Measurements from ENCODE around the gene NKAIN4. TPM values are rescaled to one million over a fixed set of nuclear protein-coding genes. Genes with fewer than 3 reads are reported as not detected.
A peak's percentile ranks its signal among the peaks of the same experiment; 100 is the strongest.

NKAIN4 gene
- total and polyA plus RNA-seq, 8 donors: 1.1 to 18.1 (median 7.8) TPM; not detected in 1

- intact Hi-C loops (cut with DNase I): no loop called here
- no peak overlapping the region for H3K27ac ChIP-seq
- DNase-seq (no peak), ATAC-seq (no peak)
- no peak overlapping the region for H3K4me3 ChIP-seq
- peaks cover 0 to 11% of the 10 kb centered on the region in 2 donors for H3K4me1 ChIP-seq
- H3K36me3 ChIP-seq: no peaks in the 10 kb centered on the region
- H3K9me3 ChIP-seq: no peaks in the 10 kb centered on the region
- peaks cover 48 to 94% of the 10 kb centered on the region in 2 donors for H3K27me3 ChIP-seq
- TF ChIP-seq CTCF (IDR thresholded peaks at IDR 0.05): no peak
Measured at GRCh38 chr20:63255931-63256704, 1.9 kb upstream of the NKAIN4 start.

- TF ChIP-seq CTCF (IDR thresholded peaks at IDR 0.05): no peak
- Histone ChIP-seq H3K27me3 (peaks cover 48 to 92% of the 10 kb centered on the region in 2 donors), H3K27ac (no peak overlapping the region), H3K36me3 (no peaks in the 10 kb centered on the region), H3K4me3 (no peak overlapping the region), H3K4me1 (peaks cover 0 to 11% of the 10 kb centered on the region in 2 donors), H3K9me3 (no peaks in the 10 kb centered on the region)
- intact Hi-C loops (cut with DNase I): no loop called here
- DNase-seq (no peak), ATAC-seq (no peak)
Measured at GRCh38 chr20:63254606-63255384, 532 bp upstream of the NKAIN4 start.

GRCh38 chr20:63253438-63254231 is 628 bp downstream of the NKAIN4 start:
- DNase-seq: peak in 1 of 4 donors; percentile 60
- Histone ChIP-seq H3K27ac (no peak overlapping the region), H3K36me3 (no peaks in the 10 kb centered on the region), H3K4me1 (peaks cover 0 to 11% of the 10 kb centered on the region in 2 donors), H3K9me3 (no peaks in the 10 kb centered on the region), H3K4me3 (peak overlapping the region in 1 of 2 donors; percentile 17), H3K27me3 (peaks cover 48 to 92% of the 10 kb centered on the region in 2 donors)
- no peak for ATAC-seq
- intact Hi-C loops (cut with DNase I): no loop called here
- no peak for TF ChIP-seq CTCF (IDR thresholded peaks at IDR 0.05)

- Histone ChIP-seq H3K27ac (no peak overlapping the region), H3K27me3 (peaks cover 48 to 92% of the 10 kb centered on the region in 2 donors), H3K36me3 (no peaks in the 10 kb centered on the region), H3K4me1 (peaks cover 0 to 11% of the 10 kb centered on the region in 2 donors), H3K4me3 (no peak overlapping the region), H3K9me3 (no peaks in the 10 kb centered on the region)
- no peak for TF ChIP-seq CTCF (IDR thresholded peaks at IDR 0.05)
- ATAC-seq: no peak
- DNase-seq: no peak
- intact Hi-C loops (cut with DNase I): no loop called here
Measured at GRCh38 chr20:63253065-63253437, 1.2 kb downstream of the NKAIN4 start.
